ENCODE measurements around the gene ARL16. TPM values are rescaled to one million over a fixed set of nuclear protein-coding genes. Genes with fewer than 3 reads are reported as not detected.

The ARL16 gene
- total and polyA plus RNA-seq, 2 experiments from 2014 or later, result 40.4 to 54.9 TPM

DNA sequence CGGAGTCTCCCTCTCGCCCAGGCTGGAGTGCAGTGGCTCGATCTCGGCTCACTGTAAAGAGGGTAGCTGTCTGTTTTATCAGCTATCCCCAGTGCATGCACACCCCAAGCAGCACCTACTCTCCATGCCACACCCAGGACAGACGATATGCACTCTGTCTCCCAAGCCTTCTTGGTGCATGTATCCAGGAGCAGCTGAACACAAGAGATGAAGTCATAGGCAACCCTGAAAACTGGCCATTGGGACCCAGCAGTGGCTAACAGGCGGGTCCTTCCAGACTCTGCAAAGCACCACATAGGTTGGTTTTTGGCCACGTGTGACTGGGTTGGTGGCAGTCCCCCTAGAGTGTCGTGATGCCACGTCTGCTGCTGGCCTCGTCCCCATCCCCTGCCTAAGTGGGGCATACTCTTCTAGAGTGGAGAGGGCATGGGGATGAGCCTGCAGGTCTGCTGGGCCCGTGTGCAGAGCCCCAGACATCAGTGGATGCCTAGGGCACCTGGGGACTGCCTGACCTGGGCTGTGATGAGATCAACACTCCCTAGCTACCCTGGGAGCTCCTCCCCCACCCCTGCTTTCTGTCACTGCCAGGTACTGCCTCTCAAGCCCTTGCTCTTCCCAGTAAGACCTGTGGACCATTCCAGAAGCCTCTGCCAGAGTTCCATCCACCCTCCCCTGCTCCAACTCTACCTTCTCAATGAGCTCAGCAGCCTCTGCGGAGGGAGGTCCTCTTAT is 36.6 kb downstream of the ARL16 start:
- H3F3A ChIP-seq (replicated peaks; ENCODE audit: low read depth), result peaks cover 13% of the 10 kb centered on the region; the same call in 1 of the 2 replicates
- no peaks in the 10 kb centered on the region for H3K79me2 ChIP-seq (replicated peaks; ENCODE audit: insufficient read depth)
- H3K4me1 ChIP-seq (ENCODE audit: insufficient read depth), result peaks cover 11% of the 10 kb centered on the region
- H3K27me3 ChIP-seq (ENCODE audit: insufficient read depth), result peaks cover 34% of the 10 kb centered on the region
- Mint-ChIP-seq H3K4me3 (peak overlapping the region; percentile 56), H3K9me3 (peaks cover 9% of the 10 kb centered on the region; the same call in 1 of the 3 replicates), H3K36me3 (ENCODE audit: low read depth) (no peaks in the 10 kb centered on the region), H3K27ac (no peak overlapping the region), H3K4me1 (peaks cover 6% of the 10 kb centered on the region), H3K27me3 (ENCODE audit: insufficient read depth, low read depth, poor library complexity) (peaks cover 37% of the 10 kb centered on the region)
- H3K4me2 ChIP-seq, result peak overlapping the region; percentile 84
- no peak overlapping the region for H3K27ac ChIP-seq (ENCODE audit: low read depth)
- ATAC-seq (peak; percentile 24), DNase-seq (ENCODE audit: low spot score) (no peak)
- no peaks in the 10 kb centered on the region for H3K9me2 ChIP-seq (ENCODE audit: insufficient read depth)
- TF ChIP-seq, protein P1, sequence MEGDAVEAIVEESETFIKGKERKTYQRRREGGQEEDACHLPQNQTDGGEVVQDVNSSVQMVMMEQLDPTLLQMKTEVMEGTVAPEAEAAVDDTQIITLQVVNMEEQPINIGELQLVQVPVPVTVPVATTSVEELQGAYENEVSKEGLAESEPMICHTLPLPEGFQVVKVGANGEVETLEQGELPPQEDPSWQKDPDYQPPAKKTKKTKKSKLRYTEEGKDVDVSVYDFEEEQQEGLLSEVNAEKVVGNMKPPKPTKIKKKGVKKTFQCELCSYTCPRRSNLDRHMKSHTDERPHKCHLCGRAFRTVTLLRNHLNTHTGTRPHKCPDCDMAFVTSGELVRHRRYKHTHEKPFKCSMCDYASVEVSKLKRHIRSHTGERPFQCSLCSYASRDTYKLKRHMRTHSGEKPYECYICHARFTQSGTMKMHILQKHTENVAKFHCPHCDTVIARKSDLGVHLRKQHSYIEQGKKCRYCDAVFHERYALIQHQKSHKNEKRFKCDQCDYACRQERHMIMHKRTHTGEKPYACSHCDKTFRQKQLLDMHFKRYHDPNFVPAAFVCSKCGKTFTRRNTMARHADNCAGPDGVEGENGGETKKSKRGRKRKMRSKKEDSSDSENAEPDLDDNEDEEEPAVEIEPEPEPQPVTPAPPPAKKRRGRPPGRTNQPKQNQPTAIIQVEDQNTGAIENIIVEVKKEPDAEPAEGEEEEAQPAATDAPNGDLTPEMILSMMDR (conservative IDR thresholded peaks at IDR 0.05; ENCODE audit: low read depth in 2 of 2), result no peak
- TF ChIP-seq, protein P2, sequence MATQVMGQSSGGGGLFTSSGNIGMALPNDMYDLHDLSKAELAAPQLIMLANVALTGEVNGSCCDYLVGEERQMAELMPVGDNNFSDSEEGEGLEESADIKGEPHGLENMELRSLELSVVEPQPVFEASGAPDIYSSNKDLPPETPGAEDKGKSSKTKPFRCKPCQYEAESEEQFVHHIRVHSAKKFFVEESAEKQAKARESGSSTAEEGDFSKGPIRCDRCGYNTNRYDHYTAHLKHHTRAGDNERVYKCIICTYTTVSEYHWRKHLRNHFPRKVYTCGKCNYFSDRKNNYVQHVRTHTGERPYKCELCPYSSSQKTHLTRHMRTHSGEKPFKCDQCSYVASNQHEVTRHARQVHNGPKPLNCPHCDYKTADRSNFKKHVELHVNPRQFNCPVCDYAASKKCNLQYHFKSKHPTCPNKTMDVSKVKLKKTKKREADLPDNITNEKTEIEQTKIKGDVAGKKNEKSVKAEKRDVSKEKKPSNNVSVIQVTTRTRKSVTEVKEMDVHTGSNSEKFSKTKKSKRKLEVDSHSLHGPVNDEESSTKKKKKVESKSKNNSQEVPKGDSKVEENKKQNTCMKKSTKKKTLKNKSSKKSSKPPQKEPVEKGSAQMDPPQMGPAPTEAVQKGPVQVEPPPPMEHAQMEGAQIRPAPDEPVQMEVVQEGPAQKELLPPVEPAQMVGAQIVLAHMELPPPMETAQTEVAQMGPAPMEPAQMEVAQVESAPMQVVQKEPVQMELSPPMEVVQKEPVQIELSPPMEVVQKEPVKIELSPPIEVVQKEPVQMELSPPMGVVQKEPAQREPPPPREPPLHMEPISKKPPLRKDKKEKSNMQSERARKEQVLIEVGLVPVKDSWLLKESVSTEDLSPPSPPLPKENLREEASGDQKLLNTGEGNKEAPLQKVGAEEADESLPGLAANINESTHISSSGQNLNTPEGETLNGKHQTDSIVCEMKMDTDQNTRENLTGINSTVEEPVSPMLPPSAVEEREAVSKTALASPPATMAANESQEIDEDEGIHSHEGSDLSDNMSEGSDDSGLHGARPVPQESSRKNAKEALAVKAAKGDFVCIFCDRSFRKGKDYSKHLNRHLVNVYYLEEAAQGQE (IDR thresholded peaks at IDR 0.05; ENCODE audit: unreplicated experiment), result no peak
- TF ChIP-seq, protein P3, sequence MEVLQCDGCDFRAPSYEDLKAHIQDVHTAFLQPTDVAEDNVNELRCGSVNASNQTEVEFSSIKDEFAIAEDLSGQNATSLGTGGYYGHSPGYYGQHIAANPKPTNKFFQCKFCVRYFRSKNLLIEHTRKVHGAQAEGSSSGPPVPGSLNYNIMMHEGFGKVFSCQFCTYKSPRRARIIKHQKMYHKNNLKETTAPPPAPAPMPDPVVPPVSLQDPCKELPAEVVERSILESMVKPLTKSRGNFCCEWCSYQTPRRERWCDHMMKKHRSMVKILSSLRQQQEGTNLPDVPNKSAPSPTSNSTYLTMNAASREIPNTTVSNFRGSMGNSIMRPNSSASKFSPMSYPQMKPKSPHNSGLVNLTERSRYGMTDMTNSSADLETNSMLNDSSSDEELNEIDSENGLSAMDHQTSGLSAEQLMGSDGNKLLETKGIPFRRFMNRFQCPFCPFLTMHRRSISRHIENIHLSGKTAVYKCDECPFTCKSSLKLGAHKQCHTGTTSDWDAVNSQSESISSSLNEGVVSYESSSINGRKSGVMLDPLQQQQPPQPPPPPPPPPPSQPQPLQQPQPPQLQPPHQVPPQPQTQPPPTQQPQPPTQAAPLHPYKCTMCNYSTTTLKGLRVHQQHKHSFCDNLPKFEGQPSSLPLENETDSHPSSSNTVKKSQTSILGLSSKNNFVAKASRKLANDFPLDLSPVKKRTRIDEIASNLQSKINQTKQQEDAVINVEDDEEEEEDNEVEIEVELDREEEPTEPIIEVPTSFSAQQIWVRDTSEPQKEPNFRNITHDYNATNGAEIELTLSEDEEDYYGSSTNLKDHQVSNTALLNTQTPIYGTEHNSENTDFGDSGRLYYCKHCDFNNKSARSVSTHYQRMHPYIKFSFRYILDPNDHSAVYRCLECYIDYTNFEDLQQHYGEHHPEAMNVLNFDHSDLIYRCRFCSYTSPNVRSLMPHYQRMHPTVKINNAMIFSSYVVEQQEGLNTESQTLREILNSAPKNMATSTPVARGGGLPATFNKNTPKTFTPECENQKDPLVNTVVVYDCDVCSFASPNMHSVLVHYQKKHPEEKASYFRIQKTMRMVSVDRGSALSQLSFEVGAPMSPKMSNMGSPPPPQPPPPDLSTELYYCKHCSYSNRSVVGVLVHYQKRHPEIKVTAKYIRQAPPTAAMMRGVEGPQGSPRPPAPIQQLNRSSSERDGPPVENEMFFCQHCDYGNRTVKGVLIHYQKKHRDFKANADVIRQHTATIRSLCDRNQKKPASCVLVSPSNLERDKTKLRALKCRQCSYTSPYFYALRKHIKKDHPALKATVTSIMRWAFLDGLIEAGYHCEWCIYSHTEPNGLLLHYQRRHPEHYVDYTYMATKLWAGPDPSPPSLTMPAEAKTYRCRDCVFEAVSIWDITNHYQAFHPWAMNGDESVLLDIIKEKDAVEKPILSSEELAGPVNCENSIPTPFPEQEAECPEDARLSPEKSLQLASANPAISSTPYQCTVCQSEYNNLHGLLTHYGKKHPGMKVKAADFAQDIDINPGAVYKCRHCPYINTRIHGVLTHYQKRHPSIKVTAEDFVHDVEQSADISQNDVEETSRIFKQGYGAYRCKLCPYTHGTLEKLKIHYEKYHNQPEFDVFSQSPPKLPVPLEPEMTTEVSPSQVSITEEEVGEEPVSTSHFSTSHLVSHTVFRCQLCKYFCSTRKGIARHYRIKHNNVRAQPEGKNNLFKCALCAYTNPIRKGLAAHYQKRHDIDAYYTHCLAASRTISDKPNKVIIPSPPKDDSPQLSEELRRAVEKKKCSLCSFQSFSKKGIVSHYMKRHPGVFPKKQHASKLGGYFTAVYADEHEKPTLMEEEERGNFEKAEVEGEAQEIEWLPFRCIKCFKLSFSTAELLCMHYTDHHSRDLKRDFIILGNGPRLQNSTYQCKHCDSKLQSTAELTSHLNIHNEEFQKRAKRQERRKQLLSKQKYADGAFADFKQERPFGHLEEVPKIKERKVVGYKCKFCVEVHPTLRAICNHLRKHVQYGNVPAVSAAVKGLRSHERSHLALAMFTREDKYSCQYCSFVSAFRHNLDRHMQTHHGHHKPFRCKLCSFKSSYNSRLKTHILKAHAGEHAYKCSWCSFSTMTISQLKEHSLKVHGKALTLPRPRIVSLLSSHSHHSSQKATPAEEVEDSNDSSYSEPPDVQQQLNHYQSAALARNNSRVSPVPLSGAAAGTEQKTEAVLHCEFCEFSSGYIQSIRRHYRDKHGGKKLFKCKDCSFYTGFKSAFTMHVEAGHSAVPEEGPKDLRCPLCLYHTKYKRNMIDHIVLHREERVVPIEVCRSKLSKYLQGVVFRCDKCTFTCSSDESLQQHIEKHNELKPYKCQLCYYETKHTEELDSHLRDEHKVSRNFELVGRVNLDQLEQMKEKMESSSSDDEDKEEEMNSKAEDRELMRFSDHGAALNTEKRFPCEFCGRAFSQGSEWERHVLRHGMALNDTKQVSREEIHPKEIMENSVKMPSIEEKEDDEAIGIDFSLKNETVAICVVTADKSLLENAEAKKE (CRISPR knock-in tag; IDR thresholded peaks at IDR 0.05), result no peak
- no peak for TF ChIP-seq JUNB (IDR thresholded peaks at IDR 0.05; ENCODE audit: unreplicated experiment)
- TF ChIP-seq EZH2 (IDR thresholded peaks at IDR 0.05; ENCODE audit: low read depth, unreplicated experiment), result no peak
- no peak for TF ChIP-seq POLR2AphosphoS5 (IDR thresholded peaks at IDR 0.05; ENCODE audit: low read depth)
- no peak for TF ChIP-seq ZNF114 (CRISPR knock-in tag; IDR thresholded peaks at IDR 0.05)
- TF ChIP-seq ZNF331 (CRISPR knock-in tag; IDR thresholded peaks at IDR 0.05; ENCODE audit: low read depth), result no peak
- TF ChIP-seq NANOG (IDR thresholded peaks at IDR 0.05; ENCODE audit: borderline replicate concordance), result no peak
- TF ChIP-seq, protein P4, sequence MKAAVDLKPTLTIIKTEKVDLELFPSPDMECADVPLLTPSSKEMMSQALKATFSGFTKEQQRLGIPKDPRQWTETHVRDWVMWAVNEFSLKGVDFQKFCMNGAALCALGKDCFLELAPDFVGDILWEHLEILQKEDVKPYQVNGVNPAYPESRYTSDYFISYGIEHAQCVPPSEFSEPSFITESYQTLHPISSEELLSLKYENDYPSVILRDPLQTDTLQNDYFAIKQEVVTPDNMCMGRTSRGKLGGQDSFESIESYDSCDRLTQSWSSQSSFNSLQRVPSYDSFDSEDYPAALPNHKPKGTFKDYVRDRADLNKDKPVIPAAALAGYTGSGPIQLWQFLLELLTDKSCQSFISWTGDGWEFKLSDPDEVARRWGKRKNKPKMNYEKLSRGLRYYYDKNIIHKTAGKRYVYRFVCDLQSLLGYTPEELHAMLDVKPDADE (IDR thresholded peaks at IDR 0.05), result no peak
- TF ChIP-seq STAT1 (IDR thresholded peaks at IDR 0.05; ENCODE audit: unreplicated experiment), result no peak
- no peak for TF ChIP-seq EZH2phosphoT487 (IDR thresholded peaks at IDR 0.05; ENCODE audit: unreplicated experiment)
- TF ChIP-seq CREB1 (CRISPR knock-in tag; IDR thresholded peaks at IDR 0.05; ENCODE audit: low read depth), result no peak
- H3K4me3 ChIP-seq, result peak overlapping the region; percentile 58
- H3K36me3 ChIP-seq (ENCODE audit: insufficient read depth), result no peaks in the 10 kb centered on the region
- H4K20me1 ChIP-seq (replicated peaks; ENCODE audit: insufficient read depth), result no peaks in the 10 kb centered on the region
- H2AFZ ChIP-seq, result peak overlapping the region; percentile 90

Measured in GM23338 (cell line).